C4-2B (cell line): ENCODE measurements around the gene OR52N1.

Experiments
- ZFX ChIP-seq: fragments of 450-650 bp; IDR thresholded peaks from 2 replicates; pipeline ENCODE4 v1.6.1; 2017
- TF ChIP-seq, protein P1 (sequence below): fragments of 450-650 bp; conservative IDR thresholded peaks from 2 replicates; pipeline ENCODE4 v1.5.1; 2017; ENCODE audit warnings: mild to moderate bottlenecking

DNA sequence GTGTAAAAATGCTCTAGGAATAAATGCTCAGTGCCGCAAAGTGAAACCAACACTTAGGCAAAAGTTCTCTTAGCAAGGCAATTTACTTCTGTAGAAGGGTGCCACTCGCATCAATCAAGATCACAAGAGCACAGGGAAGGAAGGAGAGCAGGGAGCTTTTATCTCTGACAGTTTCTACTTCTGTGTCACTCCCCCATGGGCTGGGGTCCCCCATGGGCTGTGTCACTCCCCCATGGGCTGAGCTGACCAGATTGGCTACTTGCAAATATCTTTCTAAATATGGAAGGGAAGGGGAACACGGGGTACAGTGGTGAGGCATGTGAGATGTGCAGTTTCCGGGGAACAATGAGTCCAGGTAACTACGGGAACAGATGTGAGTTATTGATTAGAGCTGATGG lies 18.1 kb upstream of the OR52N1 start:
- TF ChIP-seq, protein P1, sequence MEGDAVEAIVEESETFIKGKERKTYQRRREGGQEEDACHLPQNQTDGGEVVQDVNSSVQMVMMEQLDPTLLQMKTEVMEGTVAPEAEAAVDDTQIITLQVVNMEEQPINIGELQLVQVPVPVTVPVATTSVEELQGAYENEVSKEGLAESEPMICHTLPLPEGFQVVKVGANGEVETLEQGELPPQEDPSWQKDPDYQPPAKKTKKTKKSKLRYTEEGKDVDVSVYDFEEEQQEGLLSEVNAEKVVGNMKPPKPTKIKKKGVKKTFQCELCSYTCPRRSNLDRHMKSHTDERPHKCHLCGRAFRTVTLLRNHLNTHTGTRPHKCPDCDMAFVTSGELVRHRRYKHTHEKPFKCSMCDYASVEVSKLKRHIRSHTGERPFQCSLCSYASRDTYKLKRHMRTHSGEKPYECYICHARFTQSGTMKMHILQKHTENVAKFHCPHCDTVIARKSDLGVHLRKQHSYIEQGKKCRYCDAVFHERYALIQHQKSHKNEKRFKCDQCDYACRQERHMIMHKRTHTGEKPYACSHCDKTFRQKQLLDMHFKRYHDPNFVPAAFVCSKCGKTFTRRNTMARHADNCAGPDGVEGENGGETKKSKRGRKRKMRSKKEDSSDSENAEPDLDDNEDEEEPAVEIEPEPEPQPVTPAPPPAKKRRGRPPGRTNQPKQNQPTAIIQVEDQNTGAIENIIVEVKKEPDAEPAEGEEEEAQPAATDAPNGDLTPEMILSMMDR, result no peak
- no peak for TF ChIP-seq ZFX
